Naive thymus-derived CD8-positive, alpha-beta T cell (primary cell): ENCODE data around the gene ZNF664. TPM values are rescaled to one million over a fixed set of nuclear protein-coding genes. Genes with fewer than 3 reads are reported as not detected.
"Not testable (repeated sequence)": the region's sequence is repeated elsewhere in the genome, so short reads cannot be mapped to it uniquely, and the experiment has no call there.

Source experiments
- ATAC-seq, 2 donors: fragments of 150-1000 bp; cut with Tn5 transposase in 1 of 2; sonication (Bioruptor Pico), chemical (Tn5 transposase) in 1 of 2; 1 replicate in 1 of 2; 2 replicates in 1 of 2; pipeline ENCODE4 v1.10.0; 2021; ENCODE audit warnings: mild to moderate bottlenecking in 2 of 2, moderate library complexity in 2 of 2
- POLR2A ChIA-PET: fragments of 350-600 bp; sonication (Branson Sonifier 250); formaldehyde crosslinking; loops from one replicate; lab custom pipeline; 2021; ENCODE audit warnings: antibody characterized with exemption; lab: Charles Lee
- DNase-seq, 10 donors: peaks; one replicate each; pipeline versions ENCODE4 v3.0.0 to v3.0.0-alpha.2; 2020 to 2022
- H3K27ac Mint-ChIP-seq, 10 donors: one replicate each; pipeline ENCODE4 v1.8.0; 2020 to 2022; ENCODE audit warnings: mild to moderate bottlenecking in 10 of 10, mixed read lengths in 10 of 10, moderate library complexity in 4 of 10, inconsistent platforms in 1 of 10
- H3K27me3 Mint-ChIP-seq, 5 donors: one replicate each; pipeline ENCODE4 v1.8.0; 2021 to 2022; ENCODE audit warnings: mixed read lengths in 5 of 5
- H3K36me3 Mint-ChIP-seq, 3 donors: one replicate each; pipeline ENCODE4 v1.8.0; 2020 to 2022; ENCODE audit warnings: mixed read lengths in 3 of 3, mild to moderate bottlenecking in 2 of 3, inconsistent platforms in 1 of 3
- H3K4me1 Mint-ChIP-seq, 4 donors: one replicate each; pipeline ENCODE4 v1.8.0; 2021 to 2022; ENCODE audit warnings: mixed read lengths in 4 of 4
- H3K4me3 Mint-ChIP-seq, 10 donors: one replicate each; pipeline ENCODE4 v1.8.0; 2020 to 2022; ENCODE audit warnings: mild to moderate bottlenecking in 10 of 10, mixed read lengths in 10 of 10, moderate library complexity in 6 of 10, inconsistent platforms in 1 of 10
- H3K9me3 Mint-ChIP-seq, 9 donors: one replicate each; pipeline ENCODE4 v1.8.0; 2020 to 2022; ENCODE audit warnings: mixed read lengths in 9 of 9, mild to moderate bottlenecking in 3 of 9, inconsistent platforms in 1 of 9, moderate library complexity in 1 of 9
- polyA plus RNA-seq, 3 donors: library from polyadenylated mRNA; unstranded; fragments of 300-500 nt; fragmentation: Illumina TruSeq; gene quantifications; one replicate each; pipeline ENCODE4 v1.2.3, GENCODE V29; 2021
- total RNA-seq, 8 experiments: library from RNA in 2 of 8; stranded (reverse) in 2 of 8; gene quantifications; one replicate each; pipeline ENCODE4 v1.2.3 and lab custom pipeline; 2021 to 2026

The ZNF664 gene
- total and polyA plus RNA-seq, 5 experiments from 2014 or later = 9.4 to 47.9 (median 10.8) TPM

- Mint-ChIP-seq H3K9me3 (peaks cover 0 to 3% (median 0%) of the 10 kb centered on the region in 9 donors), H3K27ac (no peak overlapping the region), H3K4me3 (no peak overlapping the region), H3K4me1 (peaks cover 5 to 11% (median 10%) of the 10 kb centered on the region in 4 donors), H3K27me3 (no peaks in the 10 kb centered on the region), H3K36me3 (peaks cover 14 to 36% (median 24%) of the 10 kb centered on the region in 3 donors)
- no peak for DNase-seq
- POLR2A ChIA-PET = no interaction called here
- ATAC-seq = no peak
Observed at GRCh38 chr12:123943816-123944215, 29.2 kb upstream of the ZNF664 start.

GRCh38 chr12:123944696-123945095 lies 28.3 kb upstream of the ZNF664 start:
- Mint-ChIP-seq H3K9me3 (peaks cover 0 to 3% (median 0%) of the 10 kb centered on the region in 9 donors), H3K36me3 (peaks cover 14 to 36% (median 24%) of the 10 kb centered on the region in 3 donors)
- POLR2A ChIA-PET = interaction anchor here (0.6 kb wide), 1 partner anchor 1840 kb away, joined by 3 read pairs; no protein-coding TSS in a partner anchor

GRCh38 chr12:123945287-123946151 lies 27.5 kb upstream of the ZNF664 start:
- no peak for DNase-seq
- H3K27ac Mint-ChIP-seq = peak overlapping the region in 4 of 10 donors; percentile 8 to 83 (median 31)
- H3K4me1 Mint-ChIP-seq = peaks cover 0 to 10% (median 2%) of the 10 kb centered on the region in 4 donors
- H3K27me3 Mint-ChIP-seq = no peaks in the 10 kb centered on the region
- POLR2A ChIA-PET = no interaction called here
- peaks cover 0 to 3% (median 0%) of the 10 kb centered on the region in 9 donors for H3K9me3 Mint-ChIP-seq
- no peak for ATAC-seq
- H3K36me3 Mint-ChIP-seq = peaks cover 14 to 35% (median 23%) of the 10 kb centered on the region in 3 donors
- H3K4me3 Mint-ChIP-seq = no peak overlapping the region

More at GRCh38 chr12:123944696-123945095, 28.3 kb upstream of the ZNF664 start:
- ATAC-seq (no peak), DNase-seq (no peak)
- Mint-ChIP-seq H3K4me1 (peaks cover 0 to 10% (median 4%) of the 10 kb centered on the region in 4 donors), H3K27me3 (no peaks in the 10 kb centered on the region), H3K27ac (peak overlapping the region in 1 of 10 donors; percentile 69), H3K4me3 (peak overlapping the region in 1 of 10 donors; percentile 50)

GRCh38 chr12:123946152-123946515 lies 26.9 kb upstream of the ZNF664 start:
- POLR2A ChIA-PET = no interaction called here
- Mint-ChIP-seq H3K27me3 (no peaks in the 10 kb centered on the region), H3K9me3 (peaks cover 0 to 3% (median 0%) of the 10 kb centered on the region in 9 donors), H3K4me3 (no peak overlapping the region), H3K4me1 (peaks cover 0 to 10% (median 5%) of the 10 kb centered on the region in 4 donors), H3K27ac (peak overlapping the region in 3 of 10 donors; percentile 31 to 83 (median 60)), H3K36me3 (peaks cover 14 to 35% (median 22%) of the 10 kb centered on the region in 3 donors)
- no peak for DNase-seq
- ATAC-seq = no peak

- Mint-ChIP-seq H3K4me1 (peaks cover 0 to 12% (median 6%) of the 10 kb centered on the region in 4 donors), H3K27ac (peak overlapping the region in 2 of 10 donors; percentile 60 to 83), H3K36me3 (peaks cover 11 to 29% (median 16%) of the 10 kb centered on the region in 3 donors)
- ATAC-seq, DNase-seq, H3K4me3 Mint-ChIP-seq, POLR2A ChIA-PET, H3K27me3 Mint-ChIP-seq, H3K9me3 Mint-ChIP-seq: not testable (repeated sequence)
Observed at GRCh38 chr12:123946516-123947505, 26.2 kb upstream of the ZNF664 start.

GRCh38 chr12:123947531-123947930 lies 25.5 kb upstream of the ZNF664 start:
- H3K27me3 Mint-ChIP-seq, DNase-seq, ATAC-seq, H3K9me3 Mint-ChIP-seq, H3K4me3 Mint-ChIP-seq, POLR2A ChIA-PET: not testable (repeated sequence)
- H3K27ac Mint-ChIP-seq = peak overlapping the region in 1 of 10 donors; percentile 57
- peaks cover 0 to 12% (median 6%) of the 10 kb centered on the region in 4 donors for H3K4me1 Mint-ChIP-seq
- peaks cover 4 to 22% (median 8%) of the 10 kb centered on the region in 3 donors for H3K36me3 Mint-ChIP-seq

- H3K27me3 Mint-ChIP-seq = no peaks in the 10 kb centered on the region
- DNase-seq (no peak), ATAC-seq (no peak)
- H3K4me1 Mint-ChIP-seq = peaks cover 0 to 12% (median 6%) of the 10 kb centered on the region in 4 donors
- no peaks in the 10 kb centered on the region for H3K9me3 Mint-ChIP-seq
- H3K4me3 Mint-ChIP-seq = no peak overlapping the region
- POLR2A ChIA-PET = no interaction called here
- no peak overlapping the region for H3K27ac Mint-ChIP-seq
- H3K36me3 Mint-ChIP-seq = peaks cover 0 to 17% (median 4%) of the 10 kb centered on the region in 3 donors
Observed at GRCh38 chr12:123948401-123948795, 24.6 kb upstream of the ZNF664 start.

GRCh38 chr12:123948796-123949769 lies 23.9 kb upstream of the ZNF664 start:
- no peaks in the 10 kb centered on the region for H3K27me3 Mint-ChIP-seq
- H3K36me3 Mint-ChIP-seq = peaks cover 0 to 17% (median 4%) of the 10 kb centered on the region in 3 donors
- H3K27ac Mint-ChIP-seq = peak overlapping the region in 1 of 10 donors; percentile 37
- H3K4me3 Mint-ChIP-seq = no peak overlapping the region
- no peak for DNase-seq
- POLR2A ChIA-PET = no interaction called here
- no peak for ATAC-seq
- H3K4me1 Mint-ChIP-seq = peaks cover 0 to 12% (median 6%) of the 10 kb centered on the region in 4 donors
- no peaks in the 10 kb centered on the region for H3K9me3 Mint-ChIP-seq

GRCh38 chr12:123949770-123950165 lies 23.2 kb upstream of the ZNF664 start:
- ATAC-seq = no peak
- H3K4me1 Mint-ChIP-seq = peaks cover 0 to 12% (median 6%) of the 10 kb centered on the region in 4 donors
- H3K4me3 Mint-ChIP-seq = no peak overlapping the region
- no peaks in the 10 kb centered on the region for H3K27me3 Mint-ChIP-seq
- no peak for DNase-seq
- H3K36me3 Mint-ChIP-seq = peaks cover 0 to 12% (median 0%) of the 10 kb centered on the region in 3 donors
- peak overlapping the region in 3 of 10 donors; percentile 1 to 37 (median 18) for H3K27ac Mint-ChIP-seq
- POLR2A ChIA-PET = no interaction called here
- H3K9me3 Mint-ChIP-seq = no peaks in the 10 kb centered on the region

- peaks cover 0 to 12% (median 5%) of the 10 kb centered on the region in 4 donors for H3K4me1 Mint-ChIP-seq
- DNase-seq (no peak), ATAC-seq (no peak)
- peaks cover 0 to 8% (median 0%) of the 10 kb centered on the region in 3 donors for H3K36me3 Mint-ChIP-seq
- no peak overlapping the region for H3K4me3 Mint-ChIP-seq
- no peaks in the 10 kb centered on the region for H3K27me3 Mint-ChIP-seq
- peak overlapping the region in 1 of 10 donors; percentile 8 for H3K27ac Mint-ChIP-seq
- POLR2A ChIA-PET = no interaction called here
- no peaks in the 10 kb centered on the region for H3K9me3 Mint-ChIP-seq
Observed at GRCh38 chr12:123950476-123951349, 22.3 kb upstream of the ZNF664 start.
